ENCODE measurements around the gene ZFP90.
"Not testable (repeated sequence)": the region's sequence is repeated elsewhere in the genome, so short reads cannot be mapped to it uniquely, and the experiment has no call there.

The ZFP90 gene

GRCh38 chr16:68529608-68529930, 9.5 kb upstream of the ZFP90 start:
- Histone ChIP-seq H3K27me3 (ENCODE audit: control insufficient read depth in 5 of 5, insufficient read depth in 4 of 5, low read length in 5 of 5) (no peaks in the 10 kb centered on the region), H3K36me3 (ENCODE audit: control insufficient read depth in 5 of 5, insufficient read depth in 5 of 5, low read length in 5 of 5) (no peaks in the 10 kb centered on the region), H3K4me3 (ENCODE audit: low read depth in 1 of 5, low read length in 5 of 5) (peak overlapping the region; percentile 31 to 94 (median 83)), H3K9ac (ENCODE audit: low read length in 5 of 5) (peak overlapping the region in 3 of 5 donors; percentile 64 to 69 (median 68)), H3K9me3 (ENCODE audit: control insufficient read depth in 5 of 5, low read length in 5 of 5) (no peaks in the 10 kb centered on the region), H3K4me1 (ENCODE audit: control insufficient read depth in 5 of 5, insufficient read depth in 5 of 5, low read length in 5 of 5) (peaks cover 0 to 24% (median 22%) of the 10 kb centered on the region in 5 donors), H3K27ac (ENCODE audit: low read depth, low read length) (no peak overlapping the region)

DNA sequence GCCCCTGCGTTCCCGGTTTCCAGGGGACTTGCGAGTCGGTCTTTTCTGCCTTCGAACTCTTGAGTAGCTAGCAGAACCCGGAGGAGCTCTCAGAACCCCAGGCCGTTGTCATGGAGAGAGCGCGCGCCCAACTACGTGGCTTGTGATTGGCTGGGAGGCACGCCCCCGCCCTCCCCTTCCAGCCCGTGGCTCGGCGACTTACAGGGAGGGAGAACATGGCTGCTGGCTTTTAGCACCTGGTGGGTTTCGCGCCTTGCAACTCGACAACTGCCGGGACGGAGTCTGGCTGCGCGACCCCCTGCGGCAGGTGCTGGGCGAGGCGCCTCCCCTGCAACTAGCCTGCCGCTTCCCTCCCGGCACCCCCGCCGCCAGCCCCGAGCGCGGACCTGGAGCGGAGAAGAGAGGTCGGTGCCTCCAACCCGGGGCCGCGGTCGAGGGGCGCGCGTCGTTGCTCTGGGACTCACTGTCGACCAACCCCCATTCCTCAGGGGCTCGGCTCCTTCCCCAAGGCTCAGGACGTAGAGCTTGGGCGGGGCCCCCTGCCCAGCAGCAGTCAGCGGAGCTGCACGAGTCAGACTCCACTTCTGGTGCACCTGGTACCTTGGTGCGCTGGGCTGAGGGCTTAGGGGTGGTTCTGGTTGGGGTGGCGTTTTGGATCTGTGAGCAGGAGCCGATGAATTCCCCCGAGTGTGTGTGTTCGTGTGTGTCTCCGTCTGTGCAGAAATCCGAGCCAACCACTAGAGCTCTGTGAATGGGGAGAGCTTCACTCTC, 9.0 kb upstream of the ZFP90 start:
- Histone ChIP-seq H3K9me3 (ENCODE audit: control insufficient read depth in 5 of 5, low read length in 5 of 5) (no peaks in the 10 kb centered on the region), H3K4me3 (ENCODE audit: low read depth in 1 of 5, low read length in 5 of 5) (peak overlapping the region; percentile 77 to 94 (median 83)), H3K9ac (ENCODE audit: low read length in 5 of 5) (peak overlapping the region in 4 of 5 donors; percentile 56 to 69 (median 66)), H3K27me3 (ENCODE audit: control insufficient read depth in 5 of 5, insufficient read depth in 4 of 5, low read length in 5 of 5) (no peaks in the 10 kb centered on the region), H3K36me3 (ENCODE audit: control insufficient read depth in 5 of 5, insufficient read depth in 5 of 5, low read length in 5 of 5) (no peaks in the 10 kb centered on the region), H3K27ac (ENCODE audit: low read depth, low read length) (no peak overlapping the region), H3K4me1 (ENCODE audit: control insufficient read depth in 5 of 5, insufficient read depth in 5 of 5, low read length in 5 of 5) (peaks cover 0 to 24% (median 22%) of the 10 kb centered on the region in 5 donors)

DNA sequence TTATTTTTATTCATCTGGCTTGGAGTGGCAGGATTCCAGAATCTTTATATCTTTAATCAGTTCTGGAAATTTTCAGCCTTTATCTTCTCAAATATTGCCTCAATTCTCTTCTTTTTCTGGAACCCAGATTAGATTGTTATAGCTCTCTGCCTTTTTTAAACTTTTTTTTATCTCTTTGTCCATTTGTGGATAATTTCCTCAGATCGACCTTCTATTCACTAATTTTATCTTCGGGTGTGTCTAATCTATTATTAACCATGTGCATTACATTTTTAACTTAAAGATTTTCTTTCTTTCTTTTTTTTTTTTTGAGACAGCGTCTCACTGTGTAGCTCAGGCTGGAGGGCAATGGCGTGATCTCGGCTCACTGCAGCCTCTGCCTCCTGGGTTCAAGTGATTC, 5.2 kb upstream of the ZFP90 start:
- no peak overlapping the region for H3K4me3 ChIP-seq (ENCODE audit: low read depth in 1 of 5, low read length in 5 of 5)
- no peaks in the 10 kb centered on the region for H3K36me3 ChIP-seq (ENCODE audit: control insufficient read depth in 5 of 5, insufficient read depth in 5 of 5, low read length in 5 of 5)
- no peaks in the 10 kb centered on the region for H3K9me3 ChIP-seq (ENCODE audit: control insufficient read depth in 5 of 5, low read length in 5 of 5)
- no peak overlapping the region for H3K27ac ChIP-seq (ENCODE audit: low read depth, low read length)
- H3K9ac ChIP-seq (ENCODE audit: low read length in 5 of 5) = no peak overlapping the region
- H3K4me1 ChIP-seq (ENCODE audit: control insufficient read depth in 5 of 5, insufficient read depth in 5 of 5, low read length in 5 of 5) = peaks cover 4 to 26% (median 24%) of the 10 kb centered on the region in 5 donors
- peaks cover 0 to 2% (median 0%) of the 10 kb centered on the region in 5 donors for H3K27me3 ChIP-seq (ENCODE audit: control insufficient read depth in 5 of 5, insufficient read depth in 4 of 5, low read length in 5 of 5)

DNA sequence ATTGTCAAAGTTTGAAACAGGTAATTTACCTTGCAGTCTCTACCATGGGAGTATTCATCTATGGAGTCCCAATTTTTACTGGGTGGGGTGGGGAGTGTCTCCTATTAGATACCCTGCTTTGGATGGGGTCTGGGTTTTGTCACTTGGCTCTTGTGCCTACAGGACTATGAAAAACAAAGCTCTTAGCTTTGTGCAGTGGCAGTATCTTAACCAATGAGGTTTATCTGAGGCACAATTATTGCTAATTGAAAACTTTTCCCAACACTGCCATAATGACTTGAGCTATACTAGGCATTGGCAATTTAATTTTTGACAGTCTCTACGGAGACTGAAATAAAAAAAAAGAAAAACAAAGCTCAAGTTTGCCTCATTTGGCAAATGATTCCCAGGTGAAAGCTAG, 3.8 kb upstream of the ZFP90 start:
- H3K9ac ChIP-seq (ENCODE audit: low read length in 5 of 5) = no peak overlapping the region
- H3K4me3 ChIP-seq (ENCODE audit: low read depth in 1 of 5, low read length in 5 of 5) = no peak overlapping the region
- H3K27ac ChIP-seq (ENCODE audit: low read depth, low read length) = no peak overlapping the region
- peaks cover 0 to 2% (median 0%) of the 10 kb centered on the region in 5 donors for H3K27me3 ChIP-seq (ENCODE audit: control insufficient read depth in 5 of 5, insufficient read depth in 4 of 5, low read length in 5 of 5)
- H3K36me3 ChIP-seq (ENCODE audit: control insufficient read depth in 5 of 5, insufficient read depth in 5 of 5, low read length in 5 of 5) = no peaks in the 10 kb centered on the region
- no peaks in the 10 kb centered on the region for H3K9me3 ChIP-seq (ENCODE audit: control insufficient read depth in 5 of 5, low read length in 5 of 5)
- H3K4me1 ChIP-seq (ENCODE audit: control insufficient read depth in 5 of 5, insufficient read depth in 5 of 5, low read length in 5 of 5) = peaks cover 4 to 20% (median 19%) of the 10 kb centered on the region in 5 donors

- Histone ChIP-seq H3K4me1 (ENCODE audit: control insufficient read depth in 5 of 5, insufficient read depth in 5 of 5, low read length in 5 of 5) (peaks cover 4 to 15% (median 13%) of the 10 kb centered on the region in 5 donors), H3K36me3 (ENCODE audit: control insufficient read depth in 5 of 5, insufficient read depth in 5 of 5, low read length in 5 of 5) (peaks cover 0 to 19% (median 7%) of the 10 kb centered on the region in 5 donors), H3K27me3 (ENCODE audit: control insufficient read depth in 5 of 5, insufficient read depth in 4 of 5, low read length in 5 of 5) (peaks cover 0 to 2% (median 0%) of the 10 kb centered on the region in 5 donors), H3K9me3 (ENCODE audit: control insufficient read depth in 5 of 5, low read length in 5 of 5) (no peaks in the 10 kb centered on the region), H3K4me3 (ENCODE audit: low read depth in 1 of 5, low read length in 5 of 5) (peak overlapping the region; percentile 66 to 89 (median 85)), H3K27ac (ENCODE audit: low read depth, low read length) (no peak overlapping the region), H3K9ac (ENCODE audit: low read length in 5 of 5) (peak overlapping the region in 4 of 5 donors; percentile 27 to 87 (median 76))
Observed at GRCh38 chr16:68539711-68540239, 684 bp downstream of the ZFP90 start.

GRCh38 chr16:68548947-68549346, 9.9 kb downstream of the ZFP90 start:
- Histone ChIP-seq H3K4me1 (ENCODE audit: control insufficient read depth in 5 of 5, insufficient read depth in 5 of 5, low read length in 5 of 5) (no peaks in the 10 kb centered on the region), H3K27ac (ENCODE audit: low read depth, low read length) (no peak overlapping the region), H3K36me3 (ENCODE audit: control insufficient read depth in 5 of 5, insufficient read depth in 5 of 5, low read length in 5 of 5) (peaks cover 10 to 59% (median 44%) of the 10 kb centered on the region in 5 donors), H3K9me3 (ENCODE audit: control insufficient read depth in 5 of 5, low read length in 5 of 5) (peaks cover 2 to 33% (median 25%) of the 10 kb centered on the region in 5 donors), H3K27me3 (ENCODE audit: control insufficient read depth in 5 of 5, insufficient read depth in 4 of 5, low read length in 5 of 5) (no peaks in the 10 kb centered on the region), H3K9ac (ENCODE audit: low read length in 5 of 5) (no peak overlapping the region), H3K4me3 (ENCODE audit: low read depth in 1 of 5, low read length in 5 of 5) (no peak overlapping the region)

GRCh38 chr16:68553186-68553585, 14.1 kb downstream of the ZFP90 start:
- no peak overlapping the region for H3K9ac ChIP-seq (ENCODE audit: low read length in 5 of 5)
- H3K36me3 ChIP-seq (ENCODE audit: control insufficient read depth in 5 of 5, insufficient read depth in 5 of 5, low read length in 5 of 5) = peaks cover 26 to 82% (median 73%) of the 10 kb centered on the region in 5 donors
- H3K27ac ChIP-seq (ENCODE audit: low read depth, low read length) = no peak overlapping the region
- peaks cover 37 to 75% (median 65%) of the 10 kb centered on the region in 5 donors for H3K9me3 ChIP-seq (ENCODE audit: control insufficient read depth in 5 of 5, low read length in 5 of 5)
- H3K4me1 ChIP-seq (ENCODE audit: control insufficient read depth in 5 of 5, insufficient read depth in 5 of 5, low read length in 5 of 5) = no peaks in the 10 kb centered on the region
- no peaks in the 10 kb centered on the region for H3K27me3 ChIP-seq (ENCODE audit: control insufficient read depth in 5 of 5, insufficient read depth in 4 of 5, low read length in 5 of 5)
- peak overlapping the region in 2 of 5 donors; percentile 6 to 8 for H3K4me3 ChIP-seq (ENCODE audit: low read depth in 1 of 5, low read length in 5 of 5)

DNA sequence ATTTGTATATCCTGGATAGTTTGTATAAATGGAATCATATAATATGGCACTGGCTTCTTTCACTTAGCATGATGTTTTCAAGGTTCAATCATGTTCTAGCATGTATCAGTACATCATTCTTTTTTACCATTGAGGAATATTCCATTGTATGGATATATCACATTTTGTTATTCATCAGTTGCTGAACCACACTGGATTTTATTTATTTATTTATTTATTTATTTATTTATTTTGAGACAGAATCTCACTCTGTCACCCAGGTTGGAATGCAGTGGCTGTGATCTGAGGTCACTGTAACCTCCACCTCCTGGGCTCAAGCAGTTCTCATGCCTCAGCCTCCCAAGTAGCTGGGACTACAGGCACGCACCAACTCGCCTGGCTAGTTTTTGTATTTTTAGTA, 21.2 kb downstream of the ZFP90 start:
- not testable (repeated sequence) for H3K9ac ChIP-seq (ENCODE audit: low read length in 5 of 5); H3K27me3 ChIP-seq (ENCODE audit: control insufficient read depth in 5 of 5, insufficient read depth in 4 of 5, low read length in 5 of 5); H3K4me1 ChIP-seq (ENCODE audit: control insufficient read depth in 5 of 5, insufficient read depth in 5 of 5, low read length in 5 of 5); H3K27ac ChIP-seq (ENCODE audit: low read depth, low read length)
- Histone ChIP-seq H3K9me3 (ENCODE audit: control insufficient read depth in 5 of 5, low read length in 5 of 5) (peaks cover 88 to 98% (median 93%) of the 10 kb centered on the region in 5 donors), H3K36me3 (ENCODE audit: control insufficient read depth in 5 of 5, insufficient read depth in 5 of 5, low read length in 5 of 5) (peaks cover 67 to 84% (median 82%) of the 10 kb centered on the region in 5 donors), H3K4me3 (ENCODE audit: low read depth in 1 of 5, low read length in 5 of 5) (peak overlapping the region; percentile 11 to 43 (median 28))

- Histone ChIP-seq H3K4me1 (ENCODE audit: control insufficient read depth in 5 of 5, insufficient read depth in 5 of 5, low read length in 5 of 5) (peaks cover 0 to 4% (median 0%) of the 10 kb centered on the region in 5 donors), H3K4me3 (ENCODE audit: low read depth in 1 of 5, low read length in 5 of 5) (peak overlapping the region; percentile 39 to 71 (median 55)), H3K36me3 (ENCODE audit: control insufficient read depth in 5 of 5, insufficient read depth in 5 of 5, low read length in 5 of 5) (peaks cover 49 to 51% (median 50%) of the 10 kb centered on the region in 5 donors), H3K27ac (ENCODE audit: low read depth, low read length) (no peak overlapping the region), H3K27me3 (ENCODE audit: control insufficient read depth in 5 of 5, insufficient read depth in 4 of 5, low read length in 5 of 5) (no peaks in the 10 kb centered on the region), H3K9me3 (ENCODE audit: control insufficient read depth in 5 of 5, low read length in 5 of 5) (peaks cover 87 to 98% (median 94%) of the 10 kb centered on the region in 5 donors), H3K9ac (ENCODE audit: low read length in 5 of 5) (peak overlapping the region in 1 of 5 donors; percentile 4)
Observed at GRCh38 chr16:68563631-68564381, 24.7 kb downstream of the ZFP90 start.

Data from subcutaneous abdominal adipose tissue (tissue), 5 donors.